HG03025 (cell line): ENCODE data around the gene ATG10.

Experiments
- ATAC-seq: cut with Tn5 transposase; IDR thresholded peaks from one replicate; pipeline ENCODE4 v1.9.1; 2021; ENCODE audit warnings: mild to moderate bottlenecking, moderate library complexity; ENCODE audit not compliant: unreplicated experiment, low FRiP score

The ATG10 gene

DNA sequence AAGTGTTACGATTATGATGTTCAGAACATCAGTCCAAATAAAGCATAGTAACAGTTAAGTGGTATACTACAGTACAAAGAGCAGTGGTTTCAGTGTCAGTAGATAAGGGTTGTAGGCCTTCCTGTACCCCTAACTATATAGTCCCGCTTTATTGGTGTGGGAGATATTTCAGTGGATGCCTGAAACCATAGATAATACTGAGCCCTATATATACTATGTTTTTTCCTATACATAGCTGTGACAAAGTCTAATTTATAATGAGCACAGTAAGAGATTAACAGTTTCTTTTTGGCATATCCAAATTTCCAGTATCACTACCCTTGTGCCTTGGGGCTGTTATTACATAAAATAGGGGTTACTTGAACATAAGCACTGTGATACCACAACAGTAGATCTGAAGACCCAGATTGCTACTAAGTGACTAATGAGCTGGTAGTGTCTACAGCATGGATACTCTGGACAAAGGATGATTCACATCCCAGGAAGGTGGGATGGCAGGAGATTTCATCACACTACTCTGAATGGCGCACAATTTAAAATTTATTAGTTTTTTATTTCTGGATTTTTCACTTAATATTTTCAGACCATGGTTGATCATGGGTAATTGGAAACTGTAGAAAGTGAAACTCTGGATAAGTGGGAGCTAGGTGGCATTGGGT is 187.1 kb downstream of the ATG10 start:
- ATAC-seq: no peak

DNA sequence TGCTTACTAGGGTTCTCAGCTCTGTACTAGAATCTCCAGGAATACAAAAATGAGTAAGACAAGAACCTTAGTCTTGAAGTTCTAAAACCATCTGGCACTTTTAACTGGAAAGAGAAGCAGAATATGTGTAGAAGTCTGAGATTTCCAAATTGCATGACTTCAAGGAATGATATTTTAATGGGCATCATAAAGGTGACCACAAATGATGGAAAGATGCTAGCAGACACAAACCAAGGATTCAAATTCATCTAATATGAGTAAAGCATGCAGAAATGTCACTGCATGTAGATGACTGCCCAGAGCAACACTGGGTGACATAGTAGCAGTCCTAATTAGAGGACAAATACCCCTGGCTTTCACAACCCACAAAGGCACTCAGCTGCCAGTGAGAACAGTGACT is 189.1 kb downstream of the ATG10 start:
- ATAC-seq: no peak

DNA sequence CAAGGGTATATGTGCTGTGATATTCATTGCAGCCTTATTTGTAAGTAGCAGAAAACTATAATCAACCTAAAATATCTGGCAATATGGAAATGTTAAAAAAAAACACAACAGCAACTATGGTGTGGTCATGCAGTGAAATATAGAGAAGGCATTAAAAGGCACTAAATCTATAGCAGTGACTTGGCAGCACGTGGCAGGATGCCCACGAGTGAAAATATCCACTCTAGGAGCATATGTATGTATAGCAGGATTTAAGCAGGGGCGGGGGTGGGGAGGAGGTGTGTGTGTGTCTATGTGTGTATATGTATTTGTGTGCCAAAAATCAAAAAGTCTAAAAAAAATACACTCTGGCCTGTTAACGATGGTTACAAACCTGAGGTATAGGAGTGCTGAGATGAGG is 190.8 kb downstream of the ATG10 start:
- ATAC-seq: no peak

DNA sequence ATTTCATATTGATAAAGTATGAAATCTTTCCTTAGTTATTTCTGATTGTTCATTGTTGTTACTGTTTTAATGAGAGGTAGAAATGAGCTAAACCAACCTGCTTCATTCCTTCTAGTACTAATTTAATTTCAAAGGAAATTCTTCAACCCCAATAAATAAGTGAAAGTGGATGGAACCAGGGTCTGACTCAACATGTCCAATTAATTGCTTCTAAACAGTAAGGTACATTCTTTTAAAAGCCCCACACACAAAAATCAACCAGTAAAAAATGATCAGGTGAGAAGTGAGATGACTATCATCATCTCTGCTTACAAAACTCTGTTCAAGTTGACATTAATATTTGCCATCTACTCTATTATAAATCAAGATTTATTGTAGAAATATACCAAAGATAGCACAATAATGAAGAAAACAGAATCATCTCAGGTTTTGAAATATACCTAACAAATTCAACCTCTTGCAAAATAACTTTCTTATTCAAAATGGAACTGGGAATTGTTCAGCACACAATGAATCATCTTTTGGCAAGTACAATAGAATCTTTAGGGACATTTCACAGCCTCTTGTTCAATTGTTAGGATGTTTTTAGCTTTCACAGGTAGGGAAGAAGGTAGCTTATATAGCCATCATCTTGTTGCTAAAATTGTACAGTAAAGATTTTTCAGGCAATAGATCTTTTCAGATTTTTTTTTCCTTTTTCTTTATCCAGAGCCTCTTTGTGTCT is 191.8 kb downstream of the ATG10 start:
- no peak for ATAC-seq

DNA sequence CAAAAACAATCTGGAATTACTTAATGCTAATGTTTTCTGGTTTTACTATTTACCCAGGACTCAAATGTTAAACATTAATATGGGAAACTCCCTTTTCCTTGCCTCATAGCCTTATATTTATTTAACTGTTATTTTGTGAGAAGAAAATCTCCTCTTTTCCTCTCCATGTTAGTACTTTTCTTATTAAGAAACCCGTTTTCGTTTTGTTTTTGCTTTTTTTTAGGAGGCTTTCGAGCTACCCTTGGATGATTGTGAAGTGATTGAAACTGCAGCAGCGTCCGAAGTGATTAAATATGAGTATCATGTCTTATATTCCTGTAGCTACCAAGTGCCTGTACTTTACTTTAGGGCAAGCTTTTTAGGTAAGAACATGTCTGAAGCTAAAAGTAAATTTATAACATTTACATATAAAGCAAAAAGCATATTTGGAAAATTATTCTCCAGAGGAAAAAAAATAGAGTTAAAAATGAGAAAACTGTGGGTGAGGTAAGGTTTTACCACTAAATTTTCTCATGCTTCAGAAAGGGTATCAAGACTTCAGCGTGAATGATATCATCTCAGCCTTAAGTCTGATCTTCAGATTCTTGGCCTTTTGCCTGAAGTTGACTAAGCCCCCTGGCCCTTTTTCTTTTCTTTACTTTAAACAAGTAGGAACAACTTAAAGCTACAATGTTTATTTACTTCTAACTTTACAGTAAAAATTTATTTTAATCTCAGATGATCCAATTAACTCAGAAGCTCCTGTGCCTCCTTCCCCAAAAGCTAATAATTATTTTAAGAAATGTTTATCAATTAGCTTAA is 192.6 kb downstream of the ATG10 start:
- ATAC-seq: no peak

DNA sequence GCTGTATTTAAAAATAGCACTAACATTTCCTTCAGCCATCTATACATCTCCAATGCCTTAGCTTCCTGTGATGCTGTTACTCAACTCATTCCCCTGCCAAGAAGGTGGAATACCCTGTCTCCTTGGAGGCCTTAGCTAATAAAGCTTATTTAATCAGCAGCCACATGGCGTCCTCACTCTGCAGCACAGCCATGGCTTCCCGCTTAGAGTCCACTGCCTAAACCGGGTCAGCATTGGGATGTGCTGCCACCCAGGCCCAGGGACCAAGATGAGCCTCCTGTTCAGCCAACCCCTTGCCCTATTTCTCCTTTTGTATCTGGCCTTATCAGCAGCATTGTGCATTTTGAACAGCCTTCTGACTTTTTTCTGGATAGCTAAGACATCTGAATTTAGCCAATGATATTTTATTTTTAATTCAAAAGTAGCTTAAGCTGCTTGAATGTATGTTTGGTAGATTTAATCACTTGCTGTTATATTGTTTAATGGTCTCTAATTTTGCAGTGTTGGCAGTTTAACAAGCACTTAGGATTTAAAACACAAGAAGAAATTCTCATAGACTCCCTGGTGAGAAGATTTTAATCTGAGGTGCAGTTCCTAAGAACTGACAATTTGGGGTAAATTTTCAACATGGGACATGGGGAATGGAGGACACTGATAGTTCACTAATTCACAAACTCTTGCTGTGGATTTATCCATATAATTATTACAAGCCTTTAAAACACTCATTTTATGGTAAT is 193.3 kb downstream of the ATG10 start:
- ATAC-seq: no peak

DNA sequence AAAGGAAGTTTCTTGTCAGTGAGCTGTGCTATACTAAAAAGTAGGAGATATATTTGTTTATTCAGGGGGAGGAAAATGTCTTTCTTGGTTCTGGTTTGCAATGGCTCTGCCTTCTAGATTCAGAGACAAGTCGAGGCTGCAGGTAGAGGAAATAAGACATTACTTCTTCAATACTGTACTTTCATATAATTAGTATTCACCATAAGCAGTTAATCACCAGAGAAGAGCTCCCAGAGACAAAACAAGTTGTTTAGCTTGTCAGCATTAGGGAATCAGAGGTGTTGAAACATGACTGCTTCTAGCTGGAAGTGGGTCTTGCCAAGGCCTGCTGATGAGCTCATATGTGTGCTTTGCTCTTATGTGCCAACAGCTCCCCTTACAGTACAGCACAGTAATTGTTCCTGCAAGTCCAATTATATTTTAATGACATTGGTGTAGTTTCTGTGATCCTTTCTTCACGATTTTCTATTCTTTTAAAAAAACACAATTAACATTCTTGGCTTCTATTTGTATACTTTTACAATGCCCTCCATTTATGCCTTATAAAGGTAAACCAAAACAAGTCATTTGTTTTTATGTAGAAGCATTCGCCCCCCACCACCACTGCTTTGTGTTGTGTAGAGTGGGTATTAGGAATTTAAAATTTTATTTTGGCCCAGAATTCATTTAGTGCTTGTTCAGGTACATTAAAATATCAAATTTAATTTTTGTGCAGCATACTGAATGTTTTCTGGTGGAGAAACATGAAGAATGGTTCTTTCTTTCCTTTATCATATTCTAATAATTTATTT is 194.1 kb downstream of the ATG10 start:
- peak; percentile 62 for ATAC-seq

DNA sequence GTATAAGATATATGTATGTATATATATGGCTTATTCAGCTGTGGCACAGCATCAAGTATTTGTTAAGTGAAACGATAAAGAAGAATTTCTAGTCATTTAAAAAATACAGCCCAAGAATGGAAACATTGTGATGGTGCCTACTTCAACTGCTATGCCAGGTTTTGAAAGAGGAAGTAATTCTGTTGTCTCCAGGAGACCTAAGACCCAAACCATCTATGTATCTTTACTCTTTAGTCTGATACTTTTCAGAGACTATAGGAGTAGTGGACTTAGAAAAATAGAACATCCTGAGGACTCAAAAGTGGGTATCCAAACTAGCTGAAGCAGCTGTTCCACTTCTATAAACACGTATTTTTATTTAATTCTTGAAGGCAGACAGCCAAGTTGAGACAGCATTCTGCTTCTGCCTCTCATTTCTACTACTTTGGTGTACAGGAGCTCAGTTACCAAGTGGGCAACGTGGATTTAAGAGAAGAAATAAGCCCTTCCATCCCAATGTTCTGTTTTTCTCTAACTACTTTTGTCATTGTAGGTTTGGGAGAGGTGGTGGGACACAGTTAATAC is 195.6 kb downstream of the ATG10 start:
- no peak for ATAC-seq

DNA sequence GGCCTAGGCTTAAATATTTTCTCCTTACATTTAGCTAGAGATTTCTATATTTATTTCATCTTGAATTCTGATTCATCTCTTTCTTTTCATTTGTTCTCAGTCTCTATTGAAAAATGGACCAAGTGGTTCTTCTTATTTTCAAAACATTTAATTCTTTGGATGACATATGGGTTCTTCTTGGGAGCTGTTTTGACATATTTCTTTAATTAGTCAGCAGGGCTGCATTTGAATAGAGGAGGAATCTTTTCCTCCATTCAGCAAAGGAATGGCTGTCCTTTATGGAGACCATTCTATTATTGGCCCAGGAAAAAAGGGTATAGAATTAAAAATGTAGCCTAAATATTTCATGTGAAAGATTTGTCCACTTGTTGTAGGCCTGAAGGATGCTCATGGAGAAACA is 196.5 kb downstream of the ATG10 start:
- no peak for ATAC-seq

DNA sequence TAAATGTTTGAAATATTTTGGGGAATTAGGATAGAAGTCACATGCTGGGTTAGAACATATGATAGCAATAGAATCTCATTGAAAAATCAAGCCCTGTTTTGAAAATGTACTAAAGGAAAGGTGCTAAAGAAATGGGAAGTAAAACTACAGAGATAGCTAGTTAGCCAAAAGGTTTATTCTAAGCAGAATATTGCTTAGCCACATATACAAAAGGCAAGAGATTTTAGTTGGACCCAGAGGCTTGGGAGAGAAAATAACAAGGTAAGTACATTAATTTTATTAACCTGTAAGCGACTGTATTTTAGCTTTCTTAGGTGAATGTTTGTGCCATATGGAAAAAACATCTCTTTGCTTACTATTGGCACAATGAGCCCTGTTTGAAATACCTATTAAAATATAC is 198.1 kb downstream of the ATG10 start:
- ATAC-seq: no peak

DNA sequence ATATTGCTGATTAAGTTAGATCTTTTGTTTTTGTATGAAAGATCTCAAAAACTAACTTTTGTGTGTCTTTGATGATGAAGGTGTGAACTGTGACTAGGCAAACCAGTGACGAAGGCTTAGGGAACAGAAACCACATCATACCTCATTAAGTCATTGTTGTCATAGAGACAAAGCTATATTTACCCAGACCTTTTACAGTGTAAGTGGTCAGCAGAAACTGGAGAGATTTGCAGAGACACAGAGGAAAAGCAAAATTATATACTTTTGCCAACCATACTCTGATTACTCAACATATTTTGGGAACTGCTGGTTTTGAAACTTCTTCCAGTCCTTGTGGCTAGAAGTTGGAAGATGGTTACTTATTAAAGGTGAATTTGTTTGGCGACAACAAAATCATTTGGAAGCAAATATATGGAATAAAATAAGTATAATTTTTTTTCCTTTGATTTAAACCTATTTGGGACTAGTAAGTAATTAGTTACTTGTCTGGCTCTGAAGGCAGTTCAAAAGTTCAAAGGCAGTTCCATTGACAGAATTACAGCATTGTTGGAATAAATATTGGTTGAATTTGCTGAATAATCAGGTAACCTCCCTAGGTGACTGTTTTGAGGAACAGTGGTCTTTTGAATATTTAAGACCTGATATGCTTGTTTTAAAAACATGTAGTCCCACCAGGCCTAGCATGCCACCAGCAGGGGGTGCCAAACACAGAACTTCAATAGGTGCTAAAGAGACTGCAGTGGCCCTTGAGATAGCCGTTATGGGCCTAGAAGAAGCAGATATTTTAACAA is 202.5 kb downstream of the ATG10 start:
- peak; percentile 97 for ATAC-seq

DNA sequence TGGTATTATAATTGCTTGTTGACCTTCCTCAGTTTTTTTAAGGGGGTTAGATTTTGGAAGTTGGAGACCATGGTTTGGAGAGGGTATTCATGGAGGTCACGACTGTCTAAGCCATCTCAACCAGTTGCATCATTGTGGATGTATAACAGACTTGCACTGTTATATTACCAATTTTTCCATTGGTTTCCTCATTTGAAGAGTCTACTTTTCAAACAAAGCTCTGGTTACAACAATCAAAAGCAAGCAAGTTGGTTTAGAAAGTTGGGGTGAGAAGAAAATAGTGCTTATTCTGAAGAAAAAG is 203.0 kb downstream of the ATG10 start:
- ATAC-seq: no peak

DNA sequence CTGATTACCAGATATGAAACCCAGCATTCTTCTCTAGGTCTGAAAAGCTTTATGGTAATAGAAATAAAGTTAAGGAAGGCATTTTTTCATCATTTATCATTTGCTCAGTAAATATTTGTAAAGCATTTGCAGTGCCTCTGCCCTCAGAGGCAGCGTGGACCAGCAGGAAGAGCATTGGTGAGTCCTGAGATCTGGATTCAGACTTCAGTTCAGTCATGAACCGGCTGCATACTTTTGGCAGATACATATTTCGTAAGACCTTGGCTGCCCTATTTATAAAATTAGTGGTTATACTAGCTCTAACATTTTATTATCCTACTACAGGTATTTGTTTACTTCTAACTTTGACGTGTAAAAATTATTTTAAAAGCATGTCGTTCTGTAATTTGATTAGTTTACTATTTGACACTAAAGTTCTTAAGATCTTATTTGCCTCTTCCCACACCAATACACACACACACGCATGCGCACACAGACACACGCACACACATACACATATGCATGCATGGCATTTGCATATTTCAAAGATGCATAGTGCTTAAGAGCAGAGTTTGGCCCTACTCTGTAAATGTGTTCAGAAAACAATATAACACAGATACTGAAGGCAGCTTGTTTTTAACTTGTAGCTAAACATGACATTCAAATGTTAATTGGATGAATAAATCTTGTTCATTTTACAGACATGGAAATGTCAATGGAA is 204.4 kb downstream of the ATG10 start:
- no peak for ATAC-seq

DNA sequence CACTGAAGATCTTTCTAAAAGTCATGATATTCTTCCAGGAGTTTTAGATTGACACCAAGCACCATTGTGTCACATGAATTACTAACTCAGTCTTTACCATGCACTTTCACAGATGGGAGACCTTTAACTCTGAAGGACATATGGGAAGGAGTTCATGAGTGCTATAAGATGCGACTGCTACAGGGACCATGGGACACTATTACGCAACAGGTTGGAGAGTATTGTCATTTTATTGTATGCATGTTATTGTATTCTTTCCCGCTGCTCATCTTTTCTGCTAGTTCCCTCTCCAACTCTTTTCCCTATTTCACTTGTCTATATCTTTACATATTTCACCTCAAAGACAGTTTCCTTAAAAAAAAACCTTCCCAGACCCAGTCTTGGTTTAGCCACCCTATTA is 206.6 kb downstream of the ATG10 start:
- ATAC-seq: no peak

DNA sequence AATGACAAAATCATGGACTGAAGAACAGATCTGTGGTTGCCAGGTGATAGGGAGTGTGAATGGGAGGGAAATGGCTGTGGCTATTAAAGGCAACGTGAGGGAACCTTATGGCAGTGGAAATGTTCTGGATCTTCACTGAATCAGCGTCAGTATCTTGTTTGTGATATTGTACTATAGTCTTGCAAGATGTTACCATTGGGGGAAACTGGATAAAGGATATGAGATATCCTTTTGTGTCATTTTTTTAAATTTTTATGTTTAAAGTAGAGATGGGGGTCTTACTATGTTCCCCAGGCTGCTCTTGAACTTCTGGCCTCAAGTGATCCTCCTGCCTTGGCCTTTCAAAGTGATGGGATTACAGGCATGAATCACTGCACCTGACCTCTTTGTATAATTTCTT is 210.8 kb downstream of the ATG10 start:
- ATAC-seq: no peak

DNA sequence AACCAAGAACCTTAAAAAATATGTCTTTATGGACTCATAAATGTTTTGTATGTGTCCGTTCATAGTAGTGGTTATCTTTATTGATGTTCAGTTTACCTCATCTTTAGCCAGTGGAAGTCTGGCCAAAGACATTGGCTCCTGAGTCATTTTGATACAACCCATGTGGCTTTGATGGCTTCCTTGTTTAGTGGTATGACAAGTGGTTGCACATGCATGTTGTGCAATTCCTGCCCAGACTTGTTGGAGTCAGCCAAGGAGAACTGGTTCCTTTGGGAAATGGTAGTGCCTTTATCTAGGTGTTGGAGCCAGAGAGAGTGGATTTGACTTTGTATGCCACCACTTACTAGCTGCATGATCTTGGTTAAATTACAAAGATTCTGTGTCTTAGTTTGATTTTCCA is 212.0 kb downstream of the ATG10 start:
- no peak for ATAC-seq

DNA sequence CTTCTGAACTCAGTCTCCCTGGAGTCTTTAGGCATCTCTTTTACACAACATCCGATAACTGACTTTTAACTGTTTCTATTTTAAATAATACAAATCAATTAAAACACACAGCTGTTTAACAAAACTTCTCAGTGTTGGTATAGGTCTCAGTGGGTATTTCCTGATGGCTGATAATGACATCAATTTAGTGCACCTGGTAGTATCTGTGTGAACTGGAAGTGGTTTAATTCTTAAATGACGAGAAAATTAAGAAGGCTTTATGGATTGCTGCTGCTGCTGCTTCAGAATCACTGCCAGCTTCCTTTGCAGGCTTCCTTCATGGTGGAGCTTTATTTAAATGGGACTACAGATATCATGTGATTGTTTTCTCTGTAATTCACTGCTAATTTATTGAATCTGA is 214.0 kb downstream of the ATG10 start:
- no peak for ATAC-seq

DNA sequence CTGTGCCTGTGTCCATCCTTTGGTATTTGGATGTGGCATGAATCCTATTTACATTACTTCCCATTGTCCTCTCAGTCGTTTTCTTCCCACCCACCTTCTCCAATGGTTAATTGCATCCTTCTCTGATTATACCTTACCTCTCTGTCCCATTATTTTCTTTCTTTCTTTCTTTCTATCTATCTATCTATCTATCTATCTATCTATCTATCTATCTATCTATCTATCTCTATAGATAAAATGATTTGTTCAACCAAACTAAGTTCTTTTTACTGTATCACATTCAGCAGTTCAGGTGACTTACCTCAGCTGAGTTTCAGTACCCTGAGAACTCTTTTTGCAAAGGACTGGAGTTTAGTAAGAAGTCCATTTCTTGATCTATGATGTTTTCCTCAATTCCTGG is 225.7 kb downstream of the ATG10 start:
- ATAC-seq: no peak

DNA sequence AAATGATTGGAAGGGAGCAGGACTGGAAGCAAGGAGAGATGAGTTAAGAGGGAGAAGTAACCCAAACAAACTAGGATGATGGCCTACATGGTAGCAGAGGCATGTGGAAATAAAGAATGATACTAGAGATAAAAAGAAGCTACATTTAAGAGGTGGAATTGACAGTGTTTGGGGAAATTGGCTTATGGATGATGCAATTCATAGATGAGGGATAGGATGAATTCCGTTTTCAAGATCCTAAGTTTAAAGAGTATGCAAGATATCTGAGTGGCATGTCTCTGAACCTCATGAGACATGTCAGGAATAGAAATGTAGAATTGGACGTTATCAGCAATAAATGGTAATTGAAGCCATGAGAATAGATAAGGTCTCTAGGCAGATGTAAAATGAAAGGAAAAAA is 232.7 kb downstream of the ATG10 start:
- ATAC-seq: no peak
